ENCODE results near the gene ZNF581.

ZNF581 gene

GRCh38 chr19:55694656-55695491, 51.4 kb downstream of the ZNF581 start:
- no peaks in the 10 kb centered on the region for H3K9me3 ChIP-seq (ENCODE audit: control insufficient read depth, insufficient read depth, low read length)
- no peak overlapping the region for H3K9ac ChIP-seq (ENCODE audit: low read depth, low read length)
- H3K27ac ChIP-seq (ENCODE audit: low read depth, low read length) = no peak overlapping the region
- H3K27me3 ChIP-seq (ENCODE audit: control insufficient read depth, insufficient read depth, low read length) = no peaks in the 10 kb centered on the region
- H3K4me3 ChIP-seq (ENCODE audit: low read depth, low read length) = no peak overlapping the region
- peaks cover 49% of the 10 kb centered on the region for H3K36me3 ChIP-seq (ENCODE audit: control insufficient read depth, insufficient read depth, low read length)
- H3K4me1 ChIP-seq (ENCODE audit: control insufficient read depth, insufficient read depth, low read length) = no peaks in the 10 kb centered on the region

Measured in HUES48 (cell line).